ENCODE measurements around the gene NOSIP.

NOSIP gene

GRCh38 chr19:49554701-49555181, 25.6 kb downstream of the NOSIP start:
- H3K4me3 ChIP-seq (replicated peaks; ENCODE audit: insufficient read depth, low read length), result no peak overlapping the region
- no peak for TF ChIP-seq GABPA (IDR thresholded peaks at IDR 0.05; ENCODE audit: low read depth)
- no peak for TF ChIP-seq POLR2AphosphoS5 (IDR thresholded peaks at IDR 0.05; ENCODE audit: low read depth)
- TF ChIP-seq, protein P1, sequence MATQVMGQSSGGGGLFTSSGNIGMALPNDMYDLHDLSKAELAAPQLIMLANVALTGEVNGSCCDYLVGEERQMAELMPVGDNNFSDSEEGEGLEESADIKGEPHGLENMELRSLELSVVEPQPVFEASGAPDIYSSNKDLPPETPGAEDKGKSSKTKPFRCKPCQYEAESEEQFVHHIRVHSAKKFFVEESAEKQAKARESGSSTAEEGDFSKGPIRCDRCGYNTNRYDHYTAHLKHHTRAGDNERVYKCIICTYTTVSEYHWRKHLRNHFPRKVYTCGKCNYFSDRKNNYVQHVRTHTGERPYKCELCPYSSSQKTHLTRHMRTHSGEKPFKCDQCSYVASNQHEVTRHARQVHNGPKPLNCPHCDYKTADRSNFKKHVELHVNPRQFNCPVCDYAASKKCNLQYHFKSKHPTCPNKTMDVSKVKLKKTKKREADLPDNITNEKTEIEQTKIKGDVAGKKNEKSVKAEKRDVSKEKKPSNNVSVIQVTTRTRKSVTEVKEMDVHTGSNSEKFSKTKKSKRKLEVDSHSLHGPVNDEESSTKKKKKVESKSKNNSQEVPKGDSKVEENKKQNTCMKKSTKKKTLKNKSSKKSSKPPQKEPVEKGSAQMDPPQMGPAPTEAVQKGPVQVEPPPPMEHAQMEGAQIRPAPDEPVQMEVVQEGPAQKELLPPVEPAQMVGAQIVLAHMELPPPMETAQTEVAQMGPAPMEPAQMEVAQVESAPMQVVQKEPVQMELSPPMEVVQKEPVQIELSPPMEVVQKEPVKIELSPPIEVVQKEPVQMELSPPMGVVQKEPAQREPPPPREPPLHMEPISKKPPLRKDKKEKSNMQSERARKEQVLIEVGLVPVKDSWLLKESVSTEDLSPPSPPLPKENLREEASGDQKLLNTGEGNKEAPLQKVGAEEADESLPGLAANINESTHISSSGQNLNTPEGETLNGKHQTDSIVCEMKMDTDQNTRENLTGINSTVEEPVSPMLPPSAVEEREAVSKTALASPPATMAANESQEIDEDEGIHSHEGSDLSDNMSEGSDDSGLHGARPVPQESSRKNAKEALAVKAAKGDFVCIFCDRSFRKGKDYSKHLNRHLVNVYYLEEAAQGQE (IDR thresholded peaks at IDR 0.05; ENCODE audit: insufficient replicate concordance, low read depth), result no peak
- TF ChIP-seq, protein P2, sequence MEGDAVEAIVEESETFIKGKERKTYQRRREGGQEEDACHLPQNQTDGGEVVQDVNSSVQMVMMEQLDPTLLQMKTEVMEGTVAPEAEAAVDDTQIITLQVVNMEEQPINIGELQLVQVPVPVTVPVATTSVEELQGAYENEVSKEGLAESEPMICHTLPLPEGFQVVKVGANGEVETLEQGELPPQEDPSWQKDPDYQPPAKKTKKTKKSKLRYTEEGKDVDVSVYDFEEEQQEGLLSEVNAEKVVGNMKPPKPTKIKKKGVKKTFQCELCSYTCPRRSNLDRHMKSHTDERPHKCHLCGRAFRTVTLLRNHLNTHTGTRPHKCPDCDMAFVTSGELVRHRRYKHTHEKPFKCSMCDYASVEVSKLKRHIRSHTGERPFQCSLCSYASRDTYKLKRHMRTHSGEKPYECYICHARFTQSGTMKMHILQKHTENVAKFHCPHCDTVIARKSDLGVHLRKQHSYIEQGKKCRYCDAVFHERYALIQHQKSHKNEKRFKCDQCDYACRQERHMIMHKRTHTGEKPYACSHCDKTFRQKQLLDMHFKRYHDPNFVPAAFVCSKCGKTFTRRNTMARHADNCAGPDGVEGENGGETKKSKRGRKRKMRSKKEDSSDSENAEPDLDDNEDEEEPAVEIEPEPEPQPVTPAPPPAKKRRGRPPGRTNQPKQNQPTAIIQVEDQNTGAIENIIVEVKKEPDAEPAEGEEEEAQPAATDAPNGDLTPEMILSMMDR (IDR thresholded peaks at IDR 0.05; ENCODE audit: insufficient read depth, low read length), result no peak
- TF ChIP-seq SPI1 (IDR thresholded peaks at IDR 0.05; ENCODE audit: borderline replicate concordance, low read depth), result no peak
- no peak overlapping the region for H3K27ac ChIP-seq (replicated peaks)
- no peak for DNase-seq (ENCODE audit: low read depth in 1 of 2, low spot score in 1 of 2)
- H3K27me3 ChIP-seq (ENCODE audit: insufficient read depth, poor library complexity, severe bottlenecking), result no peaks in the 10 kb centered on the region

DNA sequence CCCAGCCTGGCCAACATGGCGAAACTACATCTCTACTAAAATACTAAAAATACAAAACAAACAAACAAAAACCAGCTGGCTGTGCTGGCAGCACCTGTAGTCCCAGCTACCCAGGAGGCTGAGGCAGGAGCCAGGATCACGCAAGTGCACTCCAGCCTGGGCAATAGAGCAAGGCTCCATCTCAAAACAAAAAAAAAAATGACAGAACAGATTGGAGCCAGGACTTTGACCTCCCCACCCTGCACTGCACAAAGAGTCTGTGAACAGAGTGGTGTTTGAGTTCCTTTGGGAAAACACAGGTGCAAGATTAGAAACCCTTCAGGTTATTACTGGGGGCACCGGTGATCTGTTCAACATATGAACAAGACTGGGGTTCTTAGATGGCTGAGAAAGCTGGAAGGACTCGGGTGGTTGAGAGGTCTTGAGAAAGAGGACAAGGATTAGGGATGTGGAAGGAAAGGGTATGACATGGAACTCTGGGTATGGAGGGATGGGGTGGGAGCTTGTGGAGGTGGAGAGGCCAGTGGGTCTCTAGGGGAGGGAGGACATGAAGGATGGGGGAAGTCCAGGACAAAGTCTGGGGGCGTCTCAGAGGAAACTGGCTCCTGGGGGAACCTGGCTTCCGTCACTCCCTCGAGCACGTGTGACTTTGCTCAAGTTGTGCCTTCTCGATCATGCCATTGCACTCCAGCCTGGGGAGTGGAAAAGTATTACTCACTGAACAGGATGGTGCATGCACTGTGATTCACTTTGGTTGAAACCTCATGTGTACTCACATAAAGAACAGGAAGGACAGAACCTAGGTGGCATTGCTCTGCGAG, 26.7 kb downstream of the NOSIP start:
- Histone ChIP-seq H3K4me3 (replicated peaks; ENCODE audit: insufficient read depth, low read length) (no peak overlapping the region), H3K27ac (replicated peaks) (no peak overlapping the region), H3K27me3 (ENCODE audit: insufficient read depth, poor library complexity, severe bottlenecking) (no peaks in the 10 kb centered on the region)
- TF ChIP-seq SPI1 (IDR thresholded peaks at IDR 0.05; ENCODE audit: borderline replicate concordance, low read depth), result no peak
- TF ChIP-seq, protein P2 (IDR thresholded peaks at IDR 0.05; ENCODE audit: insufficient read depth, low read length), result no peak
- TF ChIP-seq, protein P1 (IDR thresholded peaks at IDR 0.05; ENCODE audit: insufficient replicate concordance, low read depth), result no peak
- no peak for TF ChIP-seq POLR2AphosphoS5 (IDR thresholded peaks at IDR 0.05; ENCODE audit: low read depth)
- TF ChIP-seq GABPA (IDR thresholded peaks at IDR 0.05; ENCODE audit: low read depth), result no peak
- no peak for DNase-seq (ENCODE audit: low read depth in 1 of 2, low spot score in 1 of 2)

DNA sequence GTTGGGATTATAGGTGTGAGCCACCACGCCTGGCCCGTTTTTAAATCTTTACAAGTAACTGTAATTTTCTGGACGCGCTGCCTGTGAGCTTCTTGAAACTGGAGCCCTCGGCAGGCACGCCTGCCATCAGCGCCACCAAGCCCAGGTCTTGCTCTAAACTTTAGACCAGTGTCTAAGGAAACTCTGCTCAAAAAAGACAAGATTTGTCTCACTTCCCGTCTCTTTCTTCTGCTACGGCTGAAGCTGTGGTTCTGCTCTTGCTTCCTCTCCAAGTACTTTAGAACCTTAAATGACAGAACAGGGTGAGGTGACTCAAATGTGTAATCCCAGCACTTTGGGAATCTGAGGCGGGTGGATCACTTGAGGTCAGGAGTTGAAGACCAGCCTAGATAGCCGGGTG, 27.6 kb downstream of the NOSIP start:
- Histone ChIP-seq H3K27me3 (ENCODE audit: insufficient read depth, poor library complexity, severe bottlenecking) (no peaks in the 10 kb centered on the region), H3K4me3 (replicated peaks; ENCODE audit: insufficient read depth, low read length) (no peak overlapping the region), H3K27ac (replicated peaks) (no peak overlapping the region)
- TF ChIP-seq GABPA (IDR thresholded peaks at IDR 0.05; ENCODE audit: low read depth), result no peak
- TF ChIP-seq POLR2AphosphoS5 (IDR thresholded peaks at IDR 0.05; ENCODE audit: low read depth), result no peak
- TF ChIP-seq, protein P1 (IDR thresholded peaks at IDR 0.05; ENCODE audit: insufficient replicate concordance, low read depth), result no peak
- TF ChIP-seq, protein P2 (IDR thresholded peaks at IDR 0.05; ENCODE audit: insufficient read depth, low read length), result no peak
- TF ChIP-seq SPI1 (IDR thresholded peaks at IDR 0.05; ENCODE audit: borderline replicate concordance, low read depth), result no peak
- DNase-seq (ENCODE audit: low read depth in 1 of 2, low spot score in 1 of 2), result no peak
